Ascending aorta (tissue), 2 donors: ENCODE results near the gene NTSR1. TPM values are rescaled to one million over a fixed set of nuclear protein-coding genes. Genes with fewer than 3 reads are reported as not detected.

Experiments used
- DNase-seq, 2 donors: peaks; one replicate each; pipeline ENCODE4 v3.0.0-alpha.2; 2019; ENCODE audit warnings: low spot score in 2 of 2
- H3K27ac ChIP-seq, 2 donors: fragments of 200-600 bp; sonication (generic); one replicate each; pipeline ENCODE4 v1.5.1; 2016 to 2017; ENCODE audit warnings: mild to moderate bottlenecking in 1 of 2
- H3K27me3 ChIP-seq: fragments of 200-600 bp; sonication (generic); one replicate; pipeline ENCODE4 v1.5.1; 2017
- H3K36me3 ChIP-seq, 2 donors: fragments of 200-600 bp; sonication (generic); one replicate each; pipeline ENCODE4 v1.5.1; 2016
- H3K4me1 ChIP-seq, 2 donors: fragments of 200-600 bp; sonication (generic); one replicate each; pipeline ENCODE4 v1.5.1; 2016 to 2017; ENCODE audit warnings: mild to moderate bottlenecking in 1 of 2
- H3K4me3 ChIP-seq, 2 donors: fragments of 200-600 bp; sonication (generic); one replicate each; pipeline ENCODE4 v1.5.1; 2016 to 2017; ENCODE audit warnings: mild to moderate bottlenecking in 1 of 2
- H3K9me3 ChIP-seq, 2 donors: fragments of 200-600 bp; sonication (generic); one replicate each; pipeline ENCODE4 v1.5.1; 2016
- intact Hi-C: fragments of 100-400 bp; cut with DNase I; formaldehyde crosslinking; loops from one replicate; pipeline ENCODE4 v1.15.1; 2023
- total RNA-seq: library from RNA; depleted of rRNA; stranded (reverse); fragments of >200 nt; gene quantifications from one replicate; pipeline ENCODE4 v1.1.0, GENCODE V29; 2016
- TF ChIP-seq, protein P1 (sequence below), 3 experiments: fragments of 200-600 bp in 2 of 3; fragments of 450-650 bp in 1 of 3; sonication (generic) in 2 of 3; IDR thresholded peaks; one replicate each; pipeline ENCODE4 v1.5.1; 2016 to 2019; ENCODE audit warnings: antibody characterized with exemption in 3 of 3, mild to moderate bottlenecking in 1 of 3, moderate library complexity in 1 of 3

NTSR1 gene
- total RNA-seq, 1 donor from 2014 or later: not detected

DNA sequence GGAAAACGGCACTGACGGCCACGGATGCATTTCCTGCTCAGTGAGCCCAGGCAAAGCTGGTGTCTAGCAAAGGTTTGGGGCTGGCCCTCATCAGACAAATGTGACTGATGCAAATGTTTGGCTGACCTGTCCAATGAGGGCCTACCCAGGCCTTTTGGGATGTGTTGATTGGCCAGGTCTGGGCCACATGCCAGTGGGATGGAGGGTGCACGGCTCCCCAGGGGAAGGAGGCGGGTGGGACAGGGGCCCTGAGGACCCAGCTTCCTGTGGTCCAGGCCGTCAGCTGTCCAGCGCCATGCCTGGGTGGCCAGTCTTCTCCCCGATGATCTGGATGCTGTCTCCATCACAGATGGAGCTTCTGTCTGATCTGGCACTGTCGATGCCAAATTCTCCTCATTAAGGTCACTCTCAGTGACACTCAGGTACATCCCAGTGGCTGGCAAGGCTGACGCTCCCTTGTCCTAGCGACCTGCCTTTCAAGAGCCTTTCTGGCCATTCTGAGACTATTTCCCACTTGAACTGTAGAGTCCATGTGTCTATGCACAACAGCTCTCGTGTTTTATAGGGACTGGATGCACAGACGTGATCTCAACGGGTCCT lies 43.0 kb downstream of the NTSR1 start:
- Histone ChIP-seq H3K9me3 (no peaks in the 10 kb centered on the region), H3K4me1 (no peaks in the 10 kb centered on the region), H3K27me3 (no peaks in the 10 kb centered on the region), H3K4me3 (no peak overlapping the region), H3K27ac (no peak overlapping the region), H3K36me3 (no peaks in the 10 kb centered on the region)
- TF ChIP-seq, protein P1, sequence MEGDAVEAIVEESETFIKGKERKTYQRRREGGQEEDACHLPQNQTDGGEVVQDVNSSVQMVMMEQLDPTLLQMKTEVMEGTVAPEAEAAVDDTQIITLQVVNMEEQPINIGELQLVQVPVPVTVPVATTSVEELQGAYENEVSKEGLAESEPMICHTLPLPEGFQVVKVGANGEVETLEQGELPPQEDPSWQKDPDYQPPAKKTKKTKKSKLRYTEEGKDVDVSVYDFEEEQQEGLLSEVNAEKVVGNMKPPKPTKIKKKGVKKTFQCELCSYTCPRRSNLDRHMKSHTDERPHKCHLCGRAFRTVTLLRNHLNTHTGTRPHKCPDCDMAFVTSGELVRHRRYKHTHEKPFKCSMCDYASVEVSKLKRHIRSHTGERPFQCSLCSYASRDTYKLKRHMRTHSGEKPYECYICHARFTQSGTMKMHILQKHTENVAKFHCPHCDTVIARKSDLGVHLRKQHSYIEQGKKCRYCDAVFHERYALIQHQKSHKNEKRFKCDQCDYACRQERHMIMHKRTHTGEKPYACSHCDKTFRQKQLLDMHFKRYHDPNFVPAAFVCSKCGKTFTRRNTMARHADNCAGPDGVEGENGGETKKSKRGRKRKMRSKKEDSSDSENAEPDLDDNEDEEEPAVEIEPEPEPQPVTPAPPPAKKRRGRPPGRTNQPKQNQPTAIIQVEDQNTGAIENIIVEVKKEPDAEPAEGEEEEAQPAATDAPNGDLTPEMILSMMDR (IDR thresholded peaks at IDR 0.05): no peak
- DNase-seq: no peak
- intact Hi-C loops: no loop called here

DNA sequence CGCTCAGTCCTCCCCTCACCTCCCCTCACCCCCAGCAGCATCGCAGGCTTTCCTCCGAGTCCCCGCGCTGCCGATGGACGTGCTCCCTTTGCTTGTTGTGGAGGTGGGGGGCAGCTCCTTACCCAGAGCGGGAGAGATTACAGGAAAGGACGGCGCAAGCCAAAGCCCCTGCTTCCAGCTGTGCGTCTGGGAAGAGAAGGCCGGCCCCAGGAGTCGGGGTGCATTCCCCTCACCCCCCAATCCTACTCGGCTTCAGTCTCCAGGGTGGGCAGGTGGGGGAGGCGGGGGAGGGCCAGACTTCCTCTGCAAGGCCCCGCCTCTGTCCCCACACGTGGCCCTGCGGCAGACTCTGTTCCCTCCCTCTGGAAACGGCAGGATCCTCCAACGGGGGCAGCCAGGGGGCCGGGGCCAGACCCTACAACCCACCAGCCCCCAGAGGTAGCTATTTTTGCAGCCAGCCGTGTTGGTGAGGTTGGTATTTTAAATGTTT lies 43.6 kb downstream of the NTSR1 start:
- Histone ChIP-seq H3K4me1 (no peaks in the 10 kb centered on the region), H3K27ac (no peak overlapping the region), H3K4me3 (no peak overlapping the region), H3K27me3 (no peaks in the 10 kb centered on the region), H3K9me3 (no peaks in the 10 kb centered on the region), H3K36me3 (no peaks in the 10 kb centered on the region)
- intact Hi-C loops: no loop called here
- no peak for DNase-seq
- TF ChIP-seq, protein P1 (IDR thresholded peaks at IDR 0.05): no peak

DNA sequence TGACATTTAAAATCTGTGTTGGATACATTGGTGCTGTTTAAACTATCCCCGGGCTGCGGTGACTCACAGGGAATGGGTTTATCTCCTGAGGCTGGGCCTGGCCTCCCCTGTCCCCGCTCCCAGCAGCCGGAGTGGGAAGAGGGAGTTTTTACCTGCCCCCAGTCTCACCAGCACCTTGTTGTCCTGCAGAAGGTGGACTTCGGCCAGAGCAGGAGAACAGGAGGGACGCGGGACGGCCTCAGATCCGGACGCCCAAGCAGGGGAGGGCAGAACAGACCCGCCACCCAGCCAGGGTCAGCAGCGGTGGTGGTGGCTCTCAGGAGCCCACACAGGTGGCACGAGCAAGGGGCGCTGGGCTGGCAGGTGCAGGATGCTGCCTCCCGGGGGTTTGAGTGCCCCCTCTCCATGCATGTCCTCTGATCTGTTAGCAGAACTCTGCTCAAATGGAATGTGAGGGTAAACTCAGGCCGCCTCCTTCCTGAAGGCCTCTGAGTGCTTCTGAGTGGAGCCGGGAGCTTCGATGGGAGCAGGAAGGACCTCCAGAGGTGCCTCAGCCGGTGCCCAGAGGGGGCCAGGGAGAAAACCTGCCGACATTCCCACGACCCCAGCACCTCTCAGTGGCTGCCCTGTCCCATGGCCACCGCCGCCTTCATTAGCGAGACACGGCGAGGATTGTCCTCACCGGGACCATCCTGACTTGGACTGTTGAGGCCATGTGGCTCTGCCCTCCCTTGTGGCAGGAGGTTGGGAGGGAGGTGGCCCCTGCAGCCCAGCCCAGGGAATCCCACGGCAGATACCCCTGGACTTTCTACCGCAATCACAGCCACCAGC lies 44.2 kb downstream of the NTSR1 start:
- no peaks in the 10 kb centered on the region for H3K4me1 ChIP-seq
- no peak overlapping the region for H3K27ac ChIP-seq
- no peak for DNase-seq
- intact Hi-C loops: no loop called here
- no peaks in the 10 kb centered on the region for H3K27me3 ChIP-seq
- no peak overlapping the region for H3K4me3 ChIP-seq
- H3K36me3 ChIP-seq: no peaks in the 10 kb centered on the region
- TF ChIP-seq, protein P1 (IDR thresholded peaks at IDR 0.05): no peak
- no peaks in the 10 kb centered on the region for H3K9me3 ChIP-seq

DNA sequence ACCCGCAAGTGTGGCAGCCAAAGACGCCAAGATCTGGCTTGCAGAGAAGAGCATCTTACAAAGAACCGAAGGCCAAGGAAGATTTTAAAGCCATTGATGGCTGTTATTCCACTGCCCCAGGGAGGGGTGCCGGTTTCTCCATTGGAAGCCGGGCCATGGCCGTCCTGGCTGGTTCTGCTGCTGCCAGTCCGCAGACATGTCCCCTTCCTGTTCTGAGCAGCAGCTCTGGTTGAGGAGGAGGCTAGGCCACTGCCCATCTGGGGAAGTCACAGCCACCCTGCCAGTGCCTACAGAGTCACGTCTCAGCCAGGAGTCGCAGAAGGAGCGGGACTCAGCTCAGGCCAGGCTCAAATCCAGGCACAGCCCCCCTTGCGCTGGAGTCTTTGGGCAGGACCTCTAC lies 45.0 kb downstream of the NTSR1 start:
- Histone ChIP-seq H3K4me3 (no peak overlapping the region), H3K4me1 (no peaks in the 10 kb centered on the region), H3K27ac (no peak overlapping the region), H3K36me3 (no peaks in the 10 kb centered on the region), H3K27me3 (no peaks in the 10 kb centered on the region), H3K9me3 (no peaks in the 10 kb centered on the region)
- no peak for DNase-seq
- intact Hi-C loops: no loop called here
- TF ChIP-seq, protein P1 (IDR thresholded peaks at IDR 0.05): no peak

DNA sequence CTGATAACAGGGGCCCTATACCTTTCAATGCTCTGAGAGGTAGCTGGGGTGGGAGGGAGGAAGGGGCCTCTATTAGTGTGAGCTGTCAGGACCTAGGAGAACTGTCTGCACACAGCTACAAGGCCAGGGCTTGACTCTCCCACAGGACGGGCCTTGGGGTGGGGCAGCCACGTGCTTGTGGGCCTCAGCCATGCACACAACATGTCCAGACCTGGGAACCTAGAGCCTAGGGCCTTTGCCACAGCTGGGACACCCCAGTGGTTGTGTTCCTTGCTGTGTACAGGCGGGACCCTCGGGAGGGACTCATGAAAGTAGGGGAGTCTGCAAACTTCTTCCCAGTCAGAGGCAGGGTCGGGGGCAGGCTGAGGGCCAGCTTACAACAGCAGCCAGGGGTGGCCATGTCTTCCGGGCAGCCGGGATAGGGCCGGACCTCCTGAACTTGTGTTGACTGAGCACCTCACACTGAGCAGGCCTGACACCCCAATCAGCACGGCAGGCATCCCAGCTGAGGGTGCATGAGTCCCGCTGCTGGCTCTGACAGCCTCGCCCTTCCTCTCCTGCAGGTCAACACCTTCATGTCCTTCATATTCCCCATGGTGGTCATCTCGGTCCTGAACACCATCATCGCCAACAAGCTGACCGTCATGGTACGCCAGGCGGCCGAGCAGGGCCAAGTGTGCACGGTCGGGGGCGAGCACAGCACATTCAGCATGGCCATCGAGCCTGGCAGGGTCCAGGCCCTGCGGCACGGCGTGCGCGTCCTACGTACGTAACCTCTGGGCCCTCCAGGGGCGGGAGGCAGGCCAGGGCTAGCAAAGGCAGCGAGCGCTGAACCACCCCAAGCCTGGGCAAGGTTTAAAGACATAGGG lies 45.7 kb downstream of the NTSR1 start:
- Histone ChIP-seq H3K4me3 (no peak overlapping the region), H3K4me1 (no peaks in the 10 kb centered on the region), H3K36me3 (no peaks in the 10 kb centered on the region), H3K27me3 (no peaks in the 10 kb centered on the region), H3K9me3 (no peaks in the 10 kb centered on the region), H3K27ac (no peak overlapping the region)
- DNase-seq: no peak
- TF ChIP-seq, protein P1 (IDR thresholded peaks at IDR 0.05): no peak
- intact Hi-C loops: no loop called here
